HG02870 (cell line): ENCODE results near the gene PSTPIP1.

Source experiments
- ATAC-seq: cut with Tn5 transposase; IDR thresholded peaks from one replicate; pipeline ENCODE4 v1.9.1; 2021; ENCODE audit warnings: mild to moderate bottlenecking, moderate library complexity; ENCODE audit not compliant: unreplicated experiment

The PSTPIP1 gene

GRCh38 chr15:77066971-77067690, 72.2 kb downstream of the PSTPIP1 start:
- ATAC-seq, result no peak

GRCh38 chr15:77067691-77068367, 72.9 kb downstream of the PSTPIP1 start:
- no peak for ATAC-seq

DNA sequence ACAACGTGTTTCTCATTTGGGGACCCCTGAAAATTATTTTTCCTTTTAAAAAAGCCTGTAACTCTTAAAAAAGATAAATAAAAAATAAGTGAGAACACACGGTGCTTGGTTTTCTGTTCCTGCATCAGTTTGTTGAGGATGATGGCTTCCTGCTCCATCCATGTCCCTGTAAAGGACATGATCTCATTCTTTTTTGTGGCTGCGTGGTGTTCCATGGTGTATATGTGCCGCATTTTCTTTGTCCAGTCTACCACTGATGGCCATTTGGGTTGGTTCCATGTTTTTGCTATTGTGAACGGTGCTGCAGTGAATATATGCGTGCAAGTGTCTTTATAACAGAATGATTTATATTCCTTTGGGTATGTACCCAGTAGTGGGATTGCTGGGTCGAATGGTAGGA, 73.7 kb downstream of the PSTPIP1 start:
- ATAC-seq, result no peak

- ATAC-seq, result no peak
These were observed 74.7 kb downstream of the PSTPIP1 start for GRCh38 chr15:77069521-77070121.

GRCh38 chr15:77070180-77070494, 75.2 kb downstream of the PSTPIP1 start:
- ATAC-seq, result no peak

GRCh38 chr15:77070495-77071304, 75.8 kb downstream of the PSTPIP1 start, which contains the start of gene TSPAN3:
TSPAN3 (minus strand) TSS chr15:77071109; CDS start chr15:77070954, 155 bp downstream.
- ATAC-seq, result peak; percentile 86

DNA sequence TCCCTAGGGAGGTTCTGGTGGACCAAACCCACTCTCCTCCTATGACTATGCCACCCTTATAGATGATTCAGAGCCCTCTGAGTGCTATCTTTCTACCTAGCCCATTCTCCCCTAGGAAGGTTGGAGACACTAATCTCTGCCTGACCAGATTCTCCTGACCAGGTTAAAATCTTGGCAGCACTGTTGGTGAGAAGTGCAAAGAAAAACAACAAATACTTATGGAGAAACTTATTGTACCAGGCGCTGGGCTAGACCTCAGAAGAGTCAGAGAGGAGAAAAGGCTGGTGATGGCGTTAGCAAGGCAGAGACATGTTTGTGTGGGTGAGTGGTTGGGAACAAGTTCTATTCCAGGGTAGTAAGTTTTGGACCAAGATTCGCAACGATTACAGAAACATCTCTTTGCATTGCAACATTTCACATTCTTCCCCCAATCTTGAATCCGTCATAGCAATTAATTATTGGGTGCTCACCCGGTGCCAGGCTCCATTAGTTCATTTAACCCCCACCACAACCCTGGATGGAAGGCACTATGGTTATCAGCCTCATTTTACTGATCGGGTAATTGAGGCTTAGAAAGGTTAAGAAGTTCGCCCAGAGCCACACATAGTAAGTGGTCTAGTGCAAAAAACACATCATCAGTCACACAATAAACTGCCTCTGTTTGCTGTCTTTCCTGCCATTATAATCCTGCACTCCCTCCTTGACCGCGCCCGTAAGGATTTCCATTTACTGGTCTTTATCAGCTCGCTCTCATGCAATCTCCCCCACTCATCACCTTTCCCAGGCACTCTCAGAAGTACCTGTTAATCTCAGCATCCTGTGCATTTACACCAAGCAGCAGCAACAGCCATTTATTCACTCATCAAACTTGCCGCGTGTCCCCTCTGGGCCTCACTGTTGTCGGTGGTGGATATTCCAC, 76.6 kb downstream of the PSTPIP1 start:
- ATAC-seq, result no peak

- ATAC-seq, result no peak
These were observed 79.4 kb downstream of the PSTPIP1 start for GRCh38 chr15:77074350-77074749.

DNA sequence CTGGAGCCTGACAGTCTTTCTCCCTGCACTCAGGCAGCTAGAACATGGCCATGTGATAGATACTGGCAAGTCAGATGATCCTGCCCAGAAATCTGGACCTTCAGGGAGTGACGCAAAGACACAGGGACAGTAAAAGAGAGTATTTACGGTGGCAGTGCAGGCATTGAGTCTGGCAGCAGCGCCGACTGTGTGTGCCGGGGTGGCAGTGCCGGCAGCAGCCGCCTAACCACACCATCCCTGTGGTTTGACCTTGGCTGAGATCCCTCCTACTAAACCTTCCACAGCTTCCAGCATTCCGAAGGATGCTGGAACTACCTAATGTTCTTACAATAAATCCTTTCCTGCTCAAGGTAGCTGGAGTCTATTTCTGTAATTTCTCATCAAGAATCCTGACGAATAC, 80.6 kb downstream of the PSTPIP1 start:
- ATAC-seq, result no peak

GRCh38 chr15:77076323-77076915, 81.5 kb downstream of the PSTPIP1 start:
- no peak for ATAC-seq

GRCh38 chr15:77081971-77082370, 87.0 kb downstream of the PSTPIP1 start:
- ATAC-seq, result no peak

DNA sequence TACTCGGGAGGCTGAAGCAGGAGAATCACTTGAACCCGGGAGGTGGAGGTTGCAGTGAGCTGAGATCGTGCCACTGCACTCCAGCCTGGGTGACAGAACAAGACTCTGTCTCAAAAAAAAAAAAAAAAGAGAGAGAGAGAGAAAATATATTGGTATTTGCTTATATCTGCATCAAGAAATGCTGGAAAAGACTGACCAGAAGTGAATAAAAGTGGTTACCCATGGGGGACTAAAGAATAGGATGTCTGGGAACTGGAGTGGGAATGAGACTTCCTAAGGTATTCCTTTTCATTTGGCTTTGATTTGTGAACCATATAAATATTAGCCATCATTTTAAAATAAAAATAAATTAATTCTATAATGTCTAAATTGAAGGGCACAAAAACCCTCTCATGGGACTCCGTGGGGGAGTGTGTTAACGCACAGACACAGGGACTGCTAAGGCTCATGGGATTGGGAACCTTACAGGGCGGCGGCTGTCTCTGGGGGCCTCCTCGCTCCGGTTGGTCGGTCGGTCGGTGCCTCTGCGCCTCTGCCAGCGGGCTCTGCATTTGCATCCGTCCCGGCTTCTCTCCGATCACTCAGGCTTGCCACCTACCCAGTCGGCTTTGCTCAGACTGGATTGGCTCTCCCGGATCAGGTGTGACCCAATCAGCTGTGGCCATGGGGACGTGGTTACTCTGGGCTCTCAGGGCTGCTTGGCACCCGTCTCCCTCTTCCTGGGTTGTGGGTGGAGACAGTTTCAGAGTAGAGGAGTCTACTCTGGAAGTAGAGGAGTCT, 88.6 kb downstream of the PSTPIP1 start:
- peak; percentile 51 for ATAC-seq

GRCh38 chr15:77084436-77084835, 89.5 kb downstream of the PSTPIP1 start:
- ATAC-seq, result no peak

GRCh38 chr15:77085297-77085696, 90.4 kb downstream of the PSTPIP1 start:
- ATAC-seq, result peak; percentile 55
